IMR-90 (cell line): ENCODE results near the gene ETNK1. TPM values are rescaled to one million over a fixed set of nuclear protein-coding genes. Genes with fewer than 3 reads are reported as not detected.
A peak's percentile ranks its signal among the peaks of the same experiment; 100 is the strongest.

Source experiments
- ATAC-seq: fragments of 200-7000 bp; cut with Tn5 transposase; 2 replicates; pipeline ENCODE4 v1.9.1; 2020; ENCODE audit warnings: low read depth, mild to moderate bottlenecking, moderate library complexity
- BruUV-seq: library from RNA; stranded (reverse); fragments of 400-500 nt; replicated peaks from 2 replicates; lab custom pipeline; 2021; lab: Mats Ljungman, UMichigan
- CTCF ChIA-PET: fragments of 300-600 bp; formaldehyde crosslinking; extraction: SDS; loops from one replicate; lab custom pipeline; 2021; ENCODE audit warnings: antibody characterized with exemption; lab: Yijun Ruan, JAX
- POLR2A ChIA-PET: fragments of 300-600 bp; sonication (Branson Sonifier 250); formaldehyde crosslinking; loops from one replicate; lab custom pipeline; 2022; ENCODE audit warnings: antibody characterized with exemption; ENCODE audit not compliant: unreplicated experiment; lab: Charles Lee
- DNase-seq: peaks from one replicate; pipeline ENCODE4 v3.0.0; 2013
- H2AFZ ChIP-seq: replicated peaks from 2 replicates; pipeline ENCODE3; 2013; ENCODE audit warnings: low read length, mild to moderate bottlenecking; ENCODE audit not compliant: poor library complexity
- H2AK5ac ChIP-seq: 2 replicates; pipeline ENCODE4 v1.6.1; 2013; ENCODE audit warnings: low read depth, low read length, inconsistent platforms
- H2AK9ac ChIP-seq: replicated peaks from 2 replicates; pipeline ENCODE3; 2013; ENCODE audit warnings: mild to moderate bottlenecking, low read depth, low read length, moderate library complexity; ENCODE audit not compliant: poor library complexity
- H2BK120ac ChIP-seq: 2 replicates; pipeline ENCODE4 v1.6.1; 2013; ENCODE audit warnings: low read depth, low read length, inconsistent platforms
- H2BK15ac ChIP-seq: 3 replicates; pipeline ENCODE4 v1.6.1; 2013; ENCODE audit warnings: low read depth, low read length, inconsistent platforms
- H2BK20ac ChIP-seq: 2 replicates; pipeline ENCODE4 v1.6.1; 2013; ENCODE audit warnings: low read depth, mild to moderate bottlenecking, inconsistent platforms, low read length, moderate library complexity
- H2BK5ac ChIP-seq: 2 replicates; pipeline ENCODE4 v1.6.1; 2013; ENCODE audit warnings: mild to moderate bottlenecking, low read depth, low read length, inconsistent platforms; ENCODE audit not compliant: poor library complexity, severe bottlenecking
- H3K14ac ChIP-seq: replicated peaks from 2 replicates; pipeline ENCODE4 v1.6.1; 2013; ENCODE audit warnings: low read depth, low read length, inconsistent platforms
- H3K18ac ChIP-seq: 2 replicates; pipeline ENCODE4 v1.6.1; 2013; ENCODE audit warnings: low read depth, low read length, control low read depth
- H3K23ac ChIP-seq: 2 replicates; pipeline ENCODE4 v1.6.1; 2013; ENCODE audit warnings: low read depth, low read length, inconsistent platforms
- H3K27ac ChIP-seq: 2 replicates; pipeline ENCODE4 v1.5.1; 2013; ENCODE audit warnings: mild to moderate bottlenecking, control low read depth, low read length; ENCODE audit not compliant: insufficient read depth
- H3K27me3 ChIP-seq: 2 replicates; pipeline ENCODE4 v1.6.1; 2013; ENCODE audit warnings: low read length; ENCODE audit not compliant: control insufficient read depth, insufficient read depth
- H3K36me3 ChIP-seq: 2 replicates; pipeline ENCODE4 v1.6.1; 2013; ENCODE audit warnings: low read length, mixed read lengths; ENCODE audit not compliant: control insufficient read depth, insufficient read depth
- H3K4ac ChIP-seq: 2 replicates; pipeline ENCODE4 v1.6.1; 2013; ENCODE audit warnings: low read depth, low read length, inconsistent platforms
- H3K4me1 ChIP-seq: 2 replicates; pipeline ENCODE4 v1.6.1; 2013; ENCODE audit warnings: low read length, mixed read lengths; ENCODE audit not compliant: control insufficient read depth, insufficient read depth
- H3K4me2 ChIP-seq: 2 replicates; pipeline ENCODE4 v1.6.1; 2013; ENCODE audit warnings: low read depth, mild to moderate bottlenecking, control low read depth, low read length, moderate library complexity
- H3K4me3 ChIP-seq: 2 replicates; pipeline ENCODE4 v1.5.1; 2013; ENCODE audit warnings: low read depth, mild to moderate bottlenecking, control low read depth, low read length, moderate library complexity; ENCODE audit not compliant: insufficient read depth
- H3K56ac ChIP-seq: 2 replicates; pipeline ENCODE4 v1.6.1; 2013; ENCODE audit warnings: low read length, inconsistent platforms; ENCODE audit not compliant: insufficient read depth; ENCODE audit errors: extremely low read depth
- H3K79me1 ChIP-seq, 2 experiments: 2 replicates each; pipeline ENCODE4 v1.6.1; 2013; ENCODE audit warnings: low read length in 2 of 2, inconsistent platforms in 1 of 2, low read depth in 1 of 2
- H3K9ac ChIP-seq: 2 replicates; pipeline ENCODE4 v1.6.1; 2013; ENCODE audit warnings: low read depth, low read length, control low read depth
- H3K9me1 ChIP-seq: 2 replicates; pipeline ENCODE4 v1.6.1; 2013; ENCODE audit warnings: low read length, inconsistent platforms; ENCODE audit not compliant: insufficient read depth
- H3K9me3 ChIP-seq: 2 replicates; pipeline ENCODE4 v1.6.1; 2013; ENCODE audit warnings: low read length; ENCODE audit not compliant: control insufficient read depth, insufficient read depth
- H4K20me1 ChIP-seq: 2 replicates; pipeline ENCODE4 v1.6.1; 2013; ENCODE audit warnings: low read length, inconsistent platforms; ENCODE audit not compliant: insufficient read depth
- H4K5ac ChIP-seq: 2 replicates; pipeline ENCODE4 v1.6.1; 2013; ENCODE audit warnings: mild to moderate bottlenecking, low read depth, low read length, control low read depth
- H4K8ac ChIP-seq, 2 experiments: 2 replicates each; pipeline ENCODE4 v1.6.1; 2013; ENCODE audit warnings: low read depth in 2 of 2, low read length in 2 of 2, control low read depth in 1 of 2, inconsistent platforms in 1 of 2
- H4K91ac ChIP-seq: 2 replicates; pipeline ENCODE4 v1.6.1; 2013; ENCODE audit warnings: low read depth, low read length, inconsistent platforms; ENCODE audit not compliant: insufficient read depth
- BHLHE40 ChIP-seq: fragments of 150-350 bp; IDR thresholded peaks from 2 replicates; pipeline ENCODE4 v1.6.1; 2016; ENCODE audit warnings: mild to moderate bottlenecking, low read depth, low read length
- CHD1 ChIP-seq: IDR thresholded peaks from 2 replicates; pipeline ENCODE4 v1.6.1; 2012; ENCODE audit warnings: low read depth, low read length, improper control_type of control experiment
- CTCF ChIP-seq: conservative IDR thresholded peaks from 2 replicates; pipeline ENCODE4 v1.5.1; 2012; ENCODE audit warnings: mild to moderate bottlenecking, low read depth, low read length, improper control_type of control experiment
- ELK1 ChIP-seq: fragments of 150-350 bp; IDR thresholded peaks from 2 replicates; pipeline ENCODE4 v1.6.1; 2016; ENCODE audit warnings: low read depth, mild to moderate bottlenecking, low read length, moderate library complexity, borderline replicate concordance
- FOS ChIP-seq: fragments of 150-350 bp; IDR thresholded peaks from 2 replicates; pipeline ENCODE4 v1.6.1; 2016; ENCODE audit warnings: low read depth, low read length
- MAFK ChIP-seq: IDR thresholded peaks from 2 replicates; pipeline ENCODE4 v1.6.1; 2012; ENCODE audit warnings: low read depth, low read length, improper control_type of control experiment
- MAZ ChIP-seq: IDR thresholded peaks from 2 replicates; pipeline ENCODE4 v1.6.1; 2012; ENCODE audit warnings: low read depth, mild to moderate bottlenecking, low read length, improper control_type of control experiment, moderate library complexity, borderline replicate concordance
- MXI1 ChIP-seq: IDR thresholded peaks from 2 replicates; pipeline ENCODE4 v1.6.1; 2012; ENCODE audit warnings: low read depth, mild to moderate bottlenecking, low read length, moderate library complexity, borderline replicate concordance
- POLR2A ChIP-seq: IDR thresholded peaks from 2 replicates; pipeline ENCODE4 v1.6.1; 2012; ENCODE audit warnings: mild to moderate bottlenecking, low read depth, low read length
- RAD21 ChIP-seq: IDR thresholded peaks from 2 replicates; pipeline ENCODE4 v1.6.1; 2012; ENCODE audit warnings: low read length, improper control_type of control experiment
- RFX5 ChIP-seq: IDR thresholded peaks from 2 replicates; pipeline ENCODE4 v1.8.0; 2012; ENCODE audit warnings: low read depth, mild to moderate bottlenecking, low read length, moderate library complexity
- USF2 ChIP-seq: fragments of 150-350 bp; IDR thresholded peaks from 2 replicates; pipeline ENCODE4 v1.6.1; 2017; ENCODE audit warnings: mild to moderate bottlenecking, antibody characterized with exemption, low read length, low read depth
- WGBS, 2 experiments: methylation state at CpG; one replicate each; pipeline versions ENCODE4 v1.1.5 to v1.1.7; 2013; ENCODE audit warnings: missing lambda C conversion rate in 2 of 2; ENCODE audit not compliant: insufficient read length in 1 of 2; ENCODE audit errors: extremely low coverage in 2 of 2; 5-methylcytosine and 5-hydroxymethylcytosine counted together
- dilution Hi-C: fragments of 300-500 bp; cut with HindIII; formaldehyde crosslinking; loops from one replicate; pipeline ENCODE4 v1.14.3; 2018; ENCODE audit warnings: low sequenced_read_pairs; ENCODE audit not compliant: unreplicated experiment
- in situ Hi-C: fragments of 300-500 bp; cut with MboI; formaldehyde crosslinking; loops from 3 replicates; pipeline ENCODE4 v1.14.3; 2019; ENCODE audit warnings: low sequenced_read_pairs, inconsistent platforms, mixed read lengths
- intact Hi-C: fragments of 100-400 bp; cut with micrococcal nuclease; formaldehyde crosslinking; loops from 2 replicates; pipeline ENCODE4 v1.10.0; 2022
- polyA plus RNA-seq, 3 experiments: library from polyadenylated mRNA; depleted of rRNA; stranded (reverse); fragments of >200 nt; gene quantifications; 2 replicates each; pipeline ENCODE4 v1.2.3, GENCODE V29; 2012; ENCODE audit warnings: low replicate concordance in 1 of 3
- total RNA-seq: library from RNA; depleted of rRNA; stranded (reverse); fragments of >200 nt; gene quantifications from 2 replicates; pipeline ENCODE4 v1.2.3, GENCODE V29; 2012

The ETNK1 gene
- total and polyA plus RNA-seq, 2 of the 4 experiments (the other 2 are of a cell fraction): 12.8 to 33.3 TPM

GRCh38 chr12:22657538-22657937 is 32.6 kb downstream of the ETNK1 start:
- H3K4ac ChIP-seq: no peak overlapping the region
- H3K79me1 ChIP-seq: peaks cover 12 to 32% of the 10 kb centered on the region in 2 experiments; a peak in 3 of 4 replicates
- H2BK15ac ChIP-seq: no peak overlapping the region
- 0 out of 2 replicates have a peak, but pooled peaks cover 8% of the 10 kb centered on the region for H4K20me1 ChIP-seq
- H3K27ac ChIP-seq: no peak overlapping the region
- no peak overlapping the region for H4K91ac ChIP-seq
- no peak overlapping the region for H3K4me2 ChIP-seq
- dilution Hi-C loops: no loop called here
- in situ Hi-C loops: no loop called here
- no CpG with 5 or more reads among the region's 1 CpG for WGBS, 2 experiments
- no peak overlapping the region for H2BK5ac ChIP-seq
- POLR2A ChIA-PET: no interaction called here
- H3K56ac ChIP-seq: no peak overlapping the region
- H3K9me1 ChIP-seq: no peaks in the 10 kb centered on the region; the same call in 1 of the 2 replicates
- H3K23ac ChIP-seq: no peak overlapping the region
- peaks cover 6% of the 10 kb centered on the region for H3K4me1 ChIP-seq
- no peak overlapping the region for H3K9ac ChIP-seq
- no peak overlapping the region for H2AK9ac ChIP-seq
- no peak overlapping the region for H2BK20ac ChIP-seq
- no peak overlapping the region for H4K8ac ChIP-seq
- H2AK5ac ChIP-seq: no peak overlapping the region
- H3K4me3 ChIP-seq: no peak overlapping the region
- no peak overlapping the region for H2BK120ac ChIP-seq
- peaks cover 5% of the 10 kb centered on the region; the same call in 1 of the 2 replicates for H3K36me3 ChIP-seq
- CTCF ChIA-PET: interaction anchor here (0.7 to 1.6 kb wide), 3 partner anchors 13 to 394 kb away, joined by 3 to 5 read pairs (median 4); no protein-coding TSS in a partner anchor
- H4K5ac ChIP-seq: no peak overlapping the region
- no peaks in the 10 kb centered on the region for H3K9me3 ChIP-seq
- no peak overlapping the region for H2AFZ ChIP-seq
- no peak for TF ChIP-seq CTCF
- TF ChIP-seq FOS: no peak
- no peak for TF ChIP-seq MXI1
- no peak for TF ChIP-seq MAFK
- TF ChIP-seq BHLHE40: no peak
- TF ChIP-seq POLR2A: no peak
- TF ChIP-seq RFX5: no peak
- TF ChIP-seq CHD1: no peak
- TF ChIP-seq USF2: no peak
- no peak for TF ChIP-seq ELK1
- no peak for TF ChIP-seq RAD21
- TF ChIP-seq MAZ: no peak
- H3K14ac ChIP-seq: no peak overlapping the region
- H3K27me3 ChIP-seq: no peaks in the 10 kb centered on the region
- intact Hi-C loops: no loop called here
- DNase-seq (peak; percentile 42), ATAC-seq (no peak)
- no peak overlapping the region for H3K18ac ChIP-seq
- BruUV-seq: no TSS peak
